GM10847 (cell line): Measurements from ENCODE around the gene UBASH3B.

Experiments used
- POLR2A ChIP-seq: IDR thresholded peaks from 2 replicates; pipeline ENCODE4 v1.6.1; 2011; ENCODE audit not compliant: insufficient read length; ENCODE audit errors: extremely low read depth

UBASH3B gene, protein sequence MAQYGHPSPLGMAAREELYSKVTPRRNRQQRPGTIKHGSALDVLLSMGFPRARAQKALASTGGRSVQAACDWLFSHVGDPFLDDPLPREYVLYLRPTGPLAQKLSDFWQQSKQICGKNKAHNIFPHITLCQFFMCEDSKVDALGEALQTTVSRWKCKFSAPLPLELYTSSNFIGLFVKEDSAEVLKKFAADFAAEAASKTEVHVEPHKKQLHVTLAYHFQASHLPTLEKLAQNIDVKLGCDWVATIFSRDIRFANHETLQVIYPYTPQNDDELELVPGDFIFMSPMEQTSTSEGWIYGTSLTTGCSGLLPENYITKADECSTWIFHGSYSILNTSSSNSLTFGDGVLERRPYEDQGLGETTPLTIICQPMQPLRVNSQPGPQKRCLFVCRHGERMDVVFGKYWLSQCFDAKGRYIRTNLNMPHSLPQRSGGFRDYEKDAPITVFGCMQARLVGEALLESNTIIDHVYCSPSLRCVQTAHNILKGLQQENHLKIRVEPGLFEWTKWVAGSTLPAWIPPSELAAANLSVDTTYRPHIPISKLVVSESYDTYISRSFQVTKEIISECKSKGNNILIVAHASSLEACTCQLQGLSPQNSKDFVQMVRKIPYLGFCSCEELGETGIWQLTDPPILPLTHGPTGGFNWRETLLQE

DNA sequence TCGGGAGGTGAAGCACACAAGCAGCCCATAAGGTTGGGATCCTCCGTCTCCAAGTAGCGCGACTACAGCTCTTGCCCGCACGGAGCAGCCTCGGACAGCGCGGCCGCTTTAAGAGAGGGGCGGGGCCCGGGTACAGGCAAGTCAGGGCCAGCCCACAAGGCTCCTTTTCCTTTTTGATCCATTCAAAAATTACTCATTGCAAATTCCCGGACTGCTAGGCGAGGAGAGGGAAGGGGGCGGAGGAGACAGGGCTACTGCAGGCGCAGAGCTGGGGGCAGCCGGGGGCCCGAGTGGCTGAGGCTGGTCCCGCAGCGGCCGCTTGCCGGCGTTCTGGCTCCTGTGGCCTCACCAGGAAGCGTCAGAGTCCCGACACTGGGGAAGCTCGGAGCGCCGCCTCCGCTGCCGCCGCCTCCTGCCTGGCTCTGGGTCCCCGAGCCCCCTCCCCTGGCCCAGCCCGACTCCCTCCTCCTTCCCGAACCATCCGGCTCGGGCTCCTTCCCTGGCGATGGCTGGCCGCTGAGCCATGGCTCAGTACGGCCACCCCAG is at the start of gene UBASH3B:
Gene UBASH3B (plus strand): TSS at position 196 of the 546 bp plus-strand sequence. CDS start 328 bp downstream, at position 524.
- no peak for TF ChIP-seq POLR2A

DNA sequence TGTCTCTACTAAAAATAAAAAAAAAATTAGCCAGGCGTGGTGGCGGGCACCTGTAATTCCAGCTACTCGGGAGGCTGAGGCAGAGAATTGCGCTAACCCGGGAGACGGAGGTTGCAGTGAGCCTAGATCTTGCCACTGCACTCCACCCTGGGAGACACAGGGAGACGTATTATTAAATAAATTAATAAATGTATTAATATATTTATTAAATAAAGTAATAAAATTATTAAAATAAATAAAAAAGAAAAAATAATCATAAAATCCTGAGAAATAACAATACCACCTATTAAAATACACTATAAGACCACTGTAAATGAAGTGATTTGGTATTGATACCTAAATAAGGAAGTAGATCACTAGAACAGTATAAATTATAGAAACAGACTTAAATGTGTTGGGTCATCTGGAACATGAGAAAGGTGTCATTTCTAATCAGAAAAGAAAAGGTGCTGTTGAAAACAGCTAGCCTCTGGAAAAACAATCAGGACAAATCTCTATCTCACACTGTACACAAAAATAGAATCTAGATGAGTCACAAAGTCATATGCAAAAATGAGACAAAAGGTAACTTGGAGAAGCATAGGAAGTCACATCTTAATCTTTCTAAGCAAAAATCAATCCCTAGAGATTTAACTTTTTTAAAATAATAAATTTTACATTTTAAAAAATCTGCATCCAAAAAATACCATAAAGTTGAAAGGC is 43.2 kb upstream of the UBASH3B start:
- TF ChIP-seq POLR2A = no peak

DNA sequence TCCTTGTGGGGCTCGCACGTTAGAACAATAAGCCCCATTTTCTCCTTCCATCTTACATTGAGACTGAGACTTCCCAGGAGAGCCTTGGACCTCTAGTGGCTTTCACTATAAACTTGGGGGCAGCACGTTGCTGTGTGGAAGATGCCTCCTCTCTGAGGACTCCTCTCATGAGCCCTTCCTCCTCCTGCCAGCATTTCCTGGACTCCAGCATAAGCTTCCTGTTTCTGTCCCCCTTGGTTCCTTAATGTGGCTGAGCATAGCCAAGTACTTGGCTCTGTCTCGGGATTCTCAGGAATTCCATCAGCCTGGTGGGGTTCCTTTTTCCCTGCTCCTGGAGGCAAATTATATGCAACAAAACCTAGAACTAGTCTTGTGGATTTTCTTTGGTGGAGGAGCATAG is 38.8 kb upstream of the UBASH3B start:
- no peak for TF ChIP-seq POLR2A

DNA sequence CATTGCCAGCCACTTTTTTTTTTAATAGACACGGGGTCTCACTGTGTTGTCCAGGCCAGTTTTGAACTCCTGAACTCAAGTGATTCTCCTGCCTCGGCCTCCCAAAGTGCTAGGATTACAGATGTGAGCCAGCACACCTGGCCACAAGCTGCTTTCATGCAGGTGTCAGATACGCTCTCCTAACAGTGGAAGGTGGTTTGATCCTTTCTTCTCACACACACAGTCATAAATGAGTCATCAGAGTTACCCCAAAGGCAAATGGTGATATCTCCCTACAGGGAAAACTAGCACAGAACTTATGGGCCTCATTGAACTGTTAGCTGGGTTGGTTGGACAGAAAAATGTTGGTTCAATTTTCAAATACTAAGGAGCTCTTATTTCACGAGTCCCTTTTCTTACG is 38.2 kb upstream of the UBASH3B start:
- no peak for TF ChIP-seq POLR2A

DNA sequence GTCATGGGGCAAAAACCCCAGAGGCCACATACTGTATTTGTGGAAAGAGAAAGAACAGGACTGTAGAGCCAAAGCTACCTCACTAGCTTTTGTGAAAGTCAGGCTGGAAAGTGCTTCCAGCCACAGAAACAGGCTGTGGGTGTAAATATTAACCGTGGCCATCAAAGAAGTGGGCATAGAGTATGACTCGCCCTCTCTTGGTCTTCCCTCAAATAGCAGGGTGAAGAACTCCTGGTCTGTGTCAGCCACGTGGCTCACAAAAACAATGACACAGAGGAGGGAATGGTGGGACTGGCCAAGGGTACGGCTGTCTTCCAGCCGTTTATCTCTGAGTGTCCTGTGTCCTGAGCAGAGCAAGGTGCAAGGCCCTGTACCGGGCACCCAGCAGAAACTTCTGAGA is 37.6 kb upstream of the UBASH3B start:
- TF ChIP-seq POLR2A = no peak

DNA sequence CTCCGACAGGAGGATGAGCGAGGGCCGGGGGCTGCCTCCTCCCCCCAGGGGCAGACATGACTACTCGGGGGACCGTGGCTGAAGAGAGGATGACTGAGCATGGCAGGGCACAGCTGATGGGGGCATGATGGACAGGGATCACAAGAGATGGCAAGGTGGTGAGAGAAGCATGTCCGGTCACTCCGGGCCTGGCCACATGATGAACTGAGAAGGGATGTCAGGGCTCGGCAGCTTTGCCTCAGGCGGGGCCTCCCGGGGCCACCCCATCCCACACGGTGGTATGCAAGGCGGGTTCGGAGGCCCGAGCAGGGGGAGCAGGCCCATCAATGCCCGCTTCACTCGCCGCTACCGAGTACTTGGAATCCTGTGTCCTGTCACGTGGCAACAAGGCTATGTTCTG is 36.6 kb upstream of the UBASH3B start:
- no peak for TF ChIP-seq POLR2A

DNA sequence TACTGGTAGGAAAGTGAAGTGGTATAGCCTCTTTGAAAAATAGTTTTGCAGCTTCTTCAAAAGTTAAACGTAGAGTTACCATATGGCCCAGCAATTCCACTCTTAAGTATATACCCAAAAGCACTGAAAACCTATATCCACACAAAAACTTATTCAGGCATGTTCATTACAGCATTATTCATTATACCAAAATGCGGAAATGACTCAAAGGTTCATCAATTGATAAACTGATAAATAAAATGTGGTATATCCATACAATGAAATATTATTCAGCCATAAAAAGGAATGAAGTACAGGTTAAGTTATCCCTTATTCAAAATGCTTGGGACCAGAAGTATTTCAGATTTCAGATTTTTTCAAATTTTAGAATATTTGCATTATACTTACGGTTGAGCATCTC is 35.8 kb upstream of the UBASH3B start:
- TF ChIP-seq POLR2A = no peak

DNA sequence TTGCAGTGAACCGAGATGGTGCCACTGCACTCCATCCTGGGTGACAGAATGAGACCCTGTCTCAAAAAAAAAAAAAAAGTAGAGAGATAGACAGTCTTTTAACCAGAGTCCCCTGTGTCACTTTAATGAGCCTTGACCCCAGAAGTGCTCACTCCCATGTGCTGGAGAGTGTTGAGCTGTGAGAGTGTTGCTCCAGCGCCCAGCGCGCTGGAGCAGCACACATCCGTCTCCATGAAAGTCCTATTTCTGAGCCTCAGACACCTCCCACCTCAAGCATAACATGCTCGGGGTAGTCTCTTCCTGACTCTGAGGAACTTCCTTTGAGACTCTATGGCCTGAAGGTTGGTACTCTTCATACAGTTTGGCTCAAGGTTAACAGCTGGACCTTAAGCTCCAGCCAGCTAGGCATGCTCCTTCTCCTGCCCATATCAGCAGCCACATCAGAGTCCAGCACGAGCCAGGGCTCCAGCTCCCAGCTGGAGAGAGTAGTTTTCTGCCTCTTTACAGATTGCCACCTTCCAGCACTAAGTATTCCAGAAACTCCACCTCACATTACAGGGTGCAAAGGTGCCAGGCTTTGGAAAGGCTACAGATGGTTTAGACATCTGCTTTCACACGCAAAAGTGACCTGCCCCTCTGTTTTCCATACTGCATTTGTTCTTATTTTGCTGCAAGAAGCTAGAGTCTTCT is 29.4 kb upstream of the UBASH3B start:
- no peak for TF ChIP-seq POLR2A

DNA sequence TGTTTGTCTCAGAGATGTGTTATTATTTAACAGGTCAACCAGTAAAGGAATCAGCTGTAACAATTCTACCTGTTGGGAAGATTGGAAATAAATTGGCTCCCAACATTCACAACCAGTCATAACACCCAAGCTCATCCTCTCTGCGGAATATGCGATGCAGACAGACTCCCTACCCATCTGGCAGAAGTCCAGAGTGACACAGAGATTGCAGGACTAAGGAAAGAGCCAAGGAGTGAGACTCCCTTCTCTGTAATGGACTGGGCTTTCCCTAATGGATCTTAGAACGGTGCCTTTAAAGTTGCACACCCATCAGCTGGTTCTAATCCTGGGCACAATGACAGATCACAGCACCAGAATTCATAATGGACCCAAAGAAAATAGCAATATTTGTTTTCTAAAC is 27.8 kb upstream of the UBASH3B start:
- TF ChIP-seq POLR2A = no peak

DNA sequence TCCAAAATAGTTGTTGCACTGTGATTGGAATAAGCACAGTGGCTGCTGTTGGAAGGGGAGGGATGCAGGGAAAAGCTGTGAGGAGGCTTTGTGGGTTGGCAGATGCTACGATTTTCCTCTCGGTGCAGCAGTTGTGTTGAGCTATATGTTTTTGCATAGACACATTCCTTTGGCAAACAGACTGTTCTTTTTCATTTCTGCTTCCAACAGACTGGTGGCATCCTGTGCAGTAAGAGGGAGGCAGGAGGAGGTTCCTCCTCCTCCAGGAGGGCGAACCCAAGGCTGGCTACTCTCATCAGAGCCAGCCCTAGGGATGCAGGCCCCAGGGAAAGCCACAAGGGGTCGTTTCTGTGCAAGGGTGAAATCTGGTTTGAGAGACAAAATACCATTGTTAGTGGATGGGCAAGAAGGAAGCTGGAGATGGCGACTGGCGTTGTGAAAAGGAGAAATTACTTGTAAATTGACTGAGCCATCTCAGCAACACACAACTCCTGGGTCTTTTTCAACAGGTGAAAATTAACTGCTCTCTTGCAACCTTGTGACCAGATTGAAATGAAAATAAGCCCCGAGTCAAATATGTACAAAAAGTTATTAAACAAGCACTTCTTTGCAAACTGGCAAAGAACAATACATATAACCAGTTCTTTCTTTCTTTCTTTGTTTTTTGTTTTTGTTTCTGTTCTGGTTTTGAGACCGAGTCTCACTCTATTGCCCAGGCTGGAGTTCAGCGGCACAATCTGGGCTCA is 26.5 kb upstream of the UBASH3B start:
- no peak for TF ChIP-seq POLR2A

DNA sequence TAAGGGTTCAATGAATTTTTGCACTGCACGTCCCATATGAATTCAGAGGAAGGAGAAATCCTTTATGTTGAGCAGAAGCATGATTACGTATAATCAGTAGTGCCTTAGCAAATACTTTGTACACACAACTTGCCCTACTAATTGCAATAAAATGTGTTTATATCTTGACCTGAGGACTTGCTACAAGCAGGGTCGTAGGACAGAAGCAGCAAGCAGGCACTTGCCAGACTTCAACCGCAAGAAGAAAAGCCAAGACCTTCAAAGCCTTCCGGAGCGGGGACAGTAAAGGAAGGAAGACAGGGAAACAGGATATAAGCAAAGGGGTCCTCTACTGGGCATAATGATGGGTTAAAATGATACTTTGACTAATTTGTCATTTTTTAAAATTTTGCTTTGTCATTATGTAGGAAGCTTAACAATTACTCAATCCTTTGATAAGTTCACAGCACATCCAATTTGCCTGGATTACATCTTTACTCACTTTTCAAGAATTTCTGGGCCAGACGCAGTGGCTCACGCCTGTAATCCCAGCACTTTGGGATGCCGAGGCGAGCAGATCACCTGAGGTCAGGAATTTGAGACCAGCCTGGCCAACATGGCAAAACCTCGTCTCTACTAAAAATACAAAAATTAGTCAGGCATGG is 23.2 kb upstream of the UBASH3B start:
- TF ChIP-seq POLR2A = no peak

DNA sequence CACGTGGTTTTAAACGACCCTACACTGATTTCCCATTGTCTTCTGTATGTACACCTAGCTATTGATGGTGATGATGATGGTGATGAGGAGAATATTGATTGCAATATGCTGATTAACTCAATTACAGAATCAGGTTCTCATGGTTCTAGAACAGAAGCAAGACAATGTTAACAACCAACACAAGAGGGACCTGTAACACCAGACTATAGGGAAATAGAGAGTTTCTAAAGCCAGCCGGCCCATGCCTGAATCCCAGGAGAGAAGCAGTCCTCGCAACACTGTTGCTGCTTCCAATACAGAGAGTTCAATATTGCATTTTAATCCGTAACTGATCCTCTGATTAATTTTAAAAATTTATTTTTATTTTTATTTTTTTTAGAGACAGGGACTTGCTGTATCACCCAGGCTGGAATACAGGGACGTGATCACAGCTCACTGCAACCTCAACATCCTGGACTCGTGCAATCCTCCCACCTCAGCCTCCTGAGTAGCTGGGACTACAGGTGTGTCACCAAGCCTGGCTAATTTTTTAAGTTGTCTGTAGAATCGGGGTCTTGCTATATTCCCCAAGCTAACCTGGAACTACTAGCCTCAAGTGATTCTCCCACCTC is 22.2 kb upstream of the UBASH3B start:
- no peak for TF ChIP-seq POLR2A

DNA sequence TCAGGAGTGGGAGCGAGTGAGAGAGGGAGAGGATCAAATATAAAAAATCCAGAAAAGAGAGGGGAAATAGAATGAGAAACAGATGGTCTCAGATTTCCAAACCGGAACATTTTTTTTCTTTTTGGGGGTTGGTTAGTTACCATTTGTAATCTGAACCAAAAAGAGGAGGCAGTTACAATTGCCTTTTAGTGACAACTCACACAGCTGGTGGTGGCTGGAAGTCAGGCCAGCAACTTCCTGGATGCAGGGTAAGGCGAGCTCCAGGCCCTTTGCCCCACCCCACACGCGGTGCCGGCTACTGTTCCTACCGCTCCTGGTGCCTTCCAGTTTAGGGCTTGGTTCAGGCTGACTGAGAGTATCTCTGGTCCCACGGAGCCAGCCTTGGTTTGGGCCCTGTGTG is 21.0 kb upstream of the UBASH3B start:
- TF ChIP-seq POLR2A = no peak

DNA sequence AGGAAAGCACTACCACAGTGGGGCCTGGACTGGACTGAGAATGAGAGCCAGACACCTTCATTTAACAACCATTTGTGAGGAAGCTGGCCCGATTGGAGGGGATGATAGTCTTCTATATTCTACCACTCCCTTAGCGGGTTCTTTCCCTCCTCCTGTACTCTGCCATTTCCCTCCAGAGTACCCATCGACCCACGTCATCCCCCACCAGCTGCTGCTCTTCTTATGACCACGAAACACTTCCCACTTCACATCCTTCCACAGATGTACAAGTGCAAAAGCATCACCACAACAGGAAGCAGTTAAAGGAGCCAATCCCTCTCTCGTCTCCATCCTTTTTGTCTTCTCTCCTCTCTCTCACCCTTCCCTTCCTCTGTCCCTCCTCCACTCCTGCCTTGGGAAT is 18.0 kb upstream of the UBASH3B start:
- TF ChIP-seq POLR2A = no peak

DNA sequence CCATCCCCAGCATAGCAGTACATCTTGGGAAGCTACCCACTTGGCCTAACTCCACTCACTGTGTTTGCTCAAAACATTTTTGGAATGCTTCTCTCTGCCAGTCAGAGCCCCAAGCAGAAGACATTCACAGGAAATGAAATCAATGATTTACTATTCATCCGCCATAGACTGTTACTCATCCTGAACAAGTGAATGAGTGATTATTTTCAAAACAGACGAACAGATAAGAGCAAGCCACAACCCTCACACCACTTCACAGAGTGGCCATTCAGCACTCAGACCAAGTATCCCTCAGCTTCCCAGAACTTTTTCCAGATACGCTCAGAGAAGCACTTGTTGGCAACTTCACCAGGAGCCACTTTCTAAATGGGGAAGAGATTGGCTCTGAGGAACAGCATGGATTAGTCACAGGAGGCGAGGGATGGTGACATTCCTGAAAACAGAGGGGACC is 13.0 kb upstream of the UBASH3B start:
- no peak for TF ChIP-seq POLR2A
